H1 (cell line): Measurements from ENCODE around the gene GLMN.

Experiments
- ATF2 ChIP-seq: IDR thresholded peaks from 2 replicates; pipeline ENCODE4 v1.6.1; 2012; ENCODE audit warnings: low read length, inconsistent platforms
- CEBPB ChIP-seq: IDR thresholded peaks from 2 replicates; pipeline ENCODE4 v1.6.1; 2012; ENCODE audit warnings: low read depth, low read length
- EP300 ChIP-seq, 2 experiments: IDR thresholded peaks; 1 replicate in 1 of 2; 2 replicates in 1 of 2; pipeline ENCODE4 v1.6.1; 2011 to 2012; ENCODE audit warnings: low read depth in 2 of 2, low read length in 2 of 2, mild to moderate bottlenecking in 2 of 2, borderline replicate concordance in 1 of 2, inconsistent platforms in 1 of 2, moderate library complexity in 1 of 2
- MAX ChIP-seq: IDR thresholded peaks from 2 replicates; pipeline ENCODE4 v1.6.1; 2012; ENCODE audit warnings: inconsistent platforms
- POLR2A ChIP-seq, 2 experiments: IDR thresholded peaks; 1 replicate in 1 of 2; 2 replicates in 1 of 2; pipeline ENCODE4 v1.6.1; 2011; ENCODE audit warnings: low read depth in 2 of 2, low read length in 2 of 2, mild to moderate bottlenecking in 2 of 2; ENCODE audit errors: control extremely low read depth in 1 of 2
- RFX5 ChIP-seq: IDR thresholded peaks from 2 replicates; pipeline ENCODE4 v1.6.1; 2011; ENCODE audit warnings: low read depth, low read length, improper control_type of control experiment, borderline replicate concordance
- SRF ChIP-seq: IDR thresholded peaks from 2 replicates; pipeline ENCODE4 v1.6.1; 2011; ENCODE audit warnings: mild to moderate bottlenecking, low read depth, low read length, moderate library complexity
- USF2 ChIP-seq: IDR thresholded peaks from 2 replicates; pipeline ENCODE4 v1.6.1; 2011; ENCODE audit warnings: low read length, improper control_type of control experiment
- YY1 ChIP-seq: IDR thresholded peaks from 2 replicates; pipeline ENCODE4 v1.6.1; 2011; ENCODE audit warnings: low read depth, mild to moderate bottlenecking, low read length

GRCh38 chr1:92333668-92334067, 34.9 kb upstream of the GLMN start:
- no peak for TF ChIP-seq SRF
- no peak for TF ChIP-seq POLR2A (IDR thresholded peaks at IDR 0.05; ENCODE audit: control extremely low read depth in 1 of 2, low read depth in 2 of 2, low read length in 2 of 2)
- TF ChIP-seq ATF2 = no peak
- no peak for TF ChIP-seq YY1
- TF ChIP-seq EP300 (IDR thresholded peaks at IDR 0.05; ENCODE audit: borderline replicate concordance in 1 of 2, low read depth in 2 of 2, low read length in 2 of 2) = no peak
- no peak for TF ChIP-seq USF2
- no peak for TF ChIP-seq CEBPB
- no peak for TF ChIP-seq RFX5
- TF ChIP-seq MAX = no peak
